KOPT-K1 (cell line): Measurements from ENCODE around the gene GYPC.

Experiments used
- H3K27ac ChIP-seq: fragments of 200-600 bp; sonication (generic); 2 replicates; pipeline ENCODE4 v1.5.1; 2016; ENCODE audit warnings: antibody characterized with exemption, mild to moderate bottlenecking, low read depth, low read length; ENCODE audit not compliant: poor library complexity, severe bottlenecking
- H3K36me3 ChIP-seq: fragments of 200-600 bp; sonication (generic); 2 replicates; pipeline ENCODE4 v1.5.1; 2017; ENCODE audit warnings: antibody characterized with exemption, mild to moderate bottlenecking, low read length, moderate library complexity; ENCODE audit not compliant: insufficient read depth
- H3K9me3 ChIP-seq: fragments of 200-600 bp; sonication (generic); 2 replicates; pipeline ENCODE4 v1.5.1; 2017; ENCODE audit warnings: antibody characterized with exemption, low read length, mild to moderate bottlenecking; ENCODE audit not compliant: insufficient read depth, poor library complexity, severe bottlenecking

The GYPC gene

GRCh38 chr2:126739141-126739540, 83.2 kb downstream of the GYPC start:
- no peak overlapping the region for H3K27ac ChIP-seq
- no peaks in the 10 kb centered on the region for H3K9me3 ChIP-seq
- H3K36me3 ChIP-seq, result no peaks in the 10 kb centered on the region

GRCh38 chr2:126744640-126745039, 88.7 kb downstream of the GYPC start:
- H3K36me3 ChIP-seq, result no peaks in the 10 kb centered on the region
- H3K27ac ChIP-seq, result no peak overlapping the region
- no peaks in the 10 kb centered on the region for H3K9me3 ChIP-seq
